ENCODE measurements around the gene HTRA3. TPM values are rescaled to one million over a fixed set of nuclear protein-coding genes. Genes with fewer than 3 reads are reported as not detected.

HTRA3 gene
- total RNA-seq, 2 donors from 2014 or later: 33.8 to 124 TPM

- peaks cover 0 to 14% of the 10 kb centered on the region in 2 donors for H3K4me1 ChIP-seq
- H3K9me3 ChIP-seq: no peaks in the 10 kb centered on the region
- no peaks in the 10 kb centered on the region for H3K27me3 ChIP-seq
- no peak overlapping the region for H3K4me3 ChIP-seq
- H3K36me3 ChIP-seq: no peaks in the 10 kb centered on the region
- TF ChIP-seq CTCF (IDR thresholded peaks at IDR 0.05): no peak
- no peak overlapping the region for H3K27ac ChIP-seq
- DNase-seq (ENCODE audit: low spot score): no peak
These were observed 36.8 kb upstream of the HTRA3 start for GRCh38 chr4:8232748-8233147.

GRCh38 chr4:8233672-8234484 is 35.7 kb upstream of the HTRA3 start:
- Histone ChIP-seq H3K4me1 (peaks cover 0 to 3% of the 10 kb centered on the region in 2 donors), H3K36me3 (no peaks in the 10 kb centered on the region), H3K4me3 (no peak overlapping the region), H3K9me3 (no peaks in the 10 kb centered on the region), H3K27me3 (no peaks in the 10 kb centered on the region), H3K27ac (no peak overlapping the region)
- no peak for TF ChIP-seq CTCF (IDR thresholded peaks at IDR 0.05)
- no peak for DNase-seq (ENCODE audit: low spot score)

DNA sequence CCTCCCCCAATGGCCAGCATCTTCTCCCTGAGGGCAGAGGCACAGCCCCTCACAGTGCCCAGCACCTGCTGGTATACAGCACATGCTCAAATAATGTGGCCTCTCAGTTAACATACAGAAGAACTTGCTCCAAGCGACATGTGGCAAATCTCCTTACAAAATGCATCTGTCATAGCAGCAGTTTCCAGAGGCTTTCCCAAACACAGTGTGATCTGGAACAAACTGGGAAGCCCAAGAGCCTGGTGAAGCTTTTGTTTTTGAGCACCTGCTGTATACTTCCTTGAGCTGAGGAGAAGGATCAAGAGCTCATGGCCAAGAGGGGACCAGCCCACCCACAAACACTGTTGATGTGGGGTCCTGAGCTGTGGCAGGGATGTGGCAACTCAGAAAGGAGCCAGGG is 34.8 kb upstream of the HTRA3 start:
- no peaks in the 10 kb centered on the region for H3K36me3 ChIP-seq
- TF ChIP-seq CTCF (IDR thresholded peaks at IDR 0.05): no peak

DNA sequence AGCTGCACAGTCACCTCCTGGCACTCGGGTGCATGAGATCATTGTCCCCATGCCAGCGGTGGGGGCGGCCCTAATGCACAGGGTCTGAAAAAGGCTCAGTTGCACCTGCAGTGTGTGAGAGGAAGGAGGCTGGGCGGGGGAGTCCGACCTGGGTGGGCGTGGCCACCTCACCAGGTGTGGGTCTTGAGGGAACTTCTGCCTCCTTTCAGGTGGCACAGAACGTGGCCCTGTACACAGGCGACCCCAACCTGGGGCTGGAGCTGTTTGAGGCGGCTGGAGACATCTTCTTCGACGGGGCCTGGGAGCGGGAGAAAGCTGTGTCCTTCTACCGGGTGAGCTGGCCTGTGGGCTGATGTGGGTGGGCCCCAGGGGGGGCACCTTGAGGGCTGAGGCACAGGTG is 34.3 kb upstream of the HTRA3 start:
- H3K36me3 ChIP-seq: no peaks in the 10 kb centered on the region

More for the DNA sequence above, 34.8 kb upstream of the HTRA3 start:
- Histone ChIP-seq H3K27me3 (no peaks in the 10 kb centered on the region), H3K27ac (no peak overlapping the region), H3K4me1 (no peaks in the 10 kb centered on the region), H3K4me3 (no peak overlapping the region), H3K9me3 (no peaks in the 10 kb centered on the region)
- DNase-seq (ENCODE audit: low spot score): no peak

GRCh38 chr4:8235686-8236085 is 33.9 kb upstream of the HTRA3 start:
- Histone ChIP-seq H3K4me1 (no peaks in the 10 kb centered on the region), H3K36me3 (no peaks in the 10 kb centered on the region), H3K4me3 (no peak overlapping the region), H3K27ac (no peak overlapping the region), H3K27me3 (no peaks in the 10 kb centered on the region), H3K9me3 (no peaks in the 10 kb centered on the region)
- no peak for DNase-seq (ENCODE audit: low spot score)
- no peak for TF ChIP-seq CTCF (IDR thresholded peaks at IDR 0.05)

More for the DNA sequence above, 34.3 kb upstream of the HTRA3 start:
- H3K27ac ChIP-seq: no peak overlapping the region
- no peaks in the 10 kb centered on the region for H3K27me3 ChIP-seq
- no peaks in the 10 kb centered on the region for H3K9me3 ChIP-seq
- no peak for DNase-seq (ENCODE audit: low spot score)
- no peaks in the 10 kb centered on the region for H3K4me1 ChIP-seq
- TF ChIP-seq CTCF (IDR thresholded peaks at IDR 0.05): no peak
- H3K4me3 ChIP-seq: no peak overlapping the region
